Prostate gland (tissue), 2 donors: Measurements from ENCODE around the gene ZIM2.

Source experiments
- POLR2A ChIP-seq: fragments of 450-650 bp; IDR thresholded peaks from one replicate; pipeline ENCODE4 v1.6.1; 2016; ENCODE audit warnings: antibody characterized with exemption, mild to moderate bottlenecking
- TF ChIP-seq, protein P1 (sequence below), 4 experiments: fragments of 200-600 bp in 2 of 4; fragments of 450-650 bp in 2 of 4; sonication (generic) in 2 of 4; IDR thresholded peaks; 1 replicate in 3 of 4; 2 replicates in 1 of 4; pipeline ENCODE4 v1.5.1; 2016 to 2019; ENCODE audit warnings: antibody characterized with exemption in 4 of 4, mild to moderate bottlenecking in 2 of 4, moderate library complexity in 2 of 4

GRCh38 chr19:56832352-56832928 is 8.1 kb downstream of the ZIM2 start:
- TF ChIP-seq, protein P1, sequence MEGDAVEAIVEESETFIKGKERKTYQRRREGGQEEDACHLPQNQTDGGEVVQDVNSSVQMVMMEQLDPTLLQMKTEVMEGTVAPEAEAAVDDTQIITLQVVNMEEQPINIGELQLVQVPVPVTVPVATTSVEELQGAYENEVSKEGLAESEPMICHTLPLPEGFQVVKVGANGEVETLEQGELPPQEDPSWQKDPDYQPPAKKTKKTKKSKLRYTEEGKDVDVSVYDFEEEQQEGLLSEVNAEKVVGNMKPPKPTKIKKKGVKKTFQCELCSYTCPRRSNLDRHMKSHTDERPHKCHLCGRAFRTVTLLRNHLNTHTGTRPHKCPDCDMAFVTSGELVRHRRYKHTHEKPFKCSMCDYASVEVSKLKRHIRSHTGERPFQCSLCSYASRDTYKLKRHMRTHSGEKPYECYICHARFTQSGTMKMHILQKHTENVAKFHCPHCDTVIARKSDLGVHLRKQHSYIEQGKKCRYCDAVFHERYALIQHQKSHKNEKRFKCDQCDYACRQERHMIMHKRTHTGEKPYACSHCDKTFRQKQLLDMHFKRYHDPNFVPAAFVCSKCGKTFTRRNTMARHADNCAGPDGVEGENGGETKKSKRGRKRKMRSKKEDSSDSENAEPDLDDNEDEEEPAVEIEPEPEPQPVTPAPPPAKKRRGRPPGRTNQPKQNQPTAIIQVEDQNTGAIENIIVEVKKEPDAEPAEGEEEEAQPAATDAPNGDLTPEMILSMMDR (IDR thresholded peaks at IDR 0.05): no peak
- no peak for TF ChIP-seq POLR2A
